H1 (cell line): ENCODE data around the gene TEX38. TPM values are rescaled to one million over a fixed set of nuclear protein-coding genes. Genes with fewer than 3 reads are reported as not detected.

Experiments
- CTCF ChIA-PET: fragments of 300-600 bp; sonication (Branson Sonifier 250); formaldehyde crosslinking; loops from one replicate; lab custom pipeline; 2021; ENCODE audit not compliant: partially characterized antibody; lab: Charles Lee
- POLR2A ChIA-PET: fragments of 300-600 bp; sonication (Branson Sonifier 250); formaldehyde crosslinking; loops from one replicate; lab custom pipeline; 2021; ENCODE audit warnings: inconsistent platforms; ENCODE audit not compliant: partially characterized antibody; lab: Charles Lee
- DNase-seq, 2 experiments: peaks; one replicate each; pipeline versions ENCODE4 v3.0.0 to v3.0.0-alpha.2; 2010 to 2022; ENCODE audit warnings: low spot score in 2 of 2, low read depth in 1 of 2, mixed read lengths in 1 of 2
- FAIRE-seq: peaks from 2 replicates; lab custom pipeline; 2011; peaks lifted over from hg19 to GRCh38; lab: Jason Lieb, UNC
- H2AFZ ChIP-seq: 2 replicates; pipeline ENCODE4 v1.8.1; 2012; ENCODE audit warnings: low read length, inconsistent platforms
- H2AK5ac ChIP-seq: 2 replicates; pipeline ENCODE4 v1.6.1; 2013; ENCODE audit warnings: low read depth, low read length
- H2BK120ac ChIP-seq: replicated peaks from 2 replicates; pipeline ENCODE3; 2013; ENCODE audit warnings: low read depth, low read length, inconsistent platforms
- H2BK12ac ChIP-seq: 2 replicates; pipeline ENCODE4 v1.6.1; 2013; ENCODE audit warnings: low read depth, low read length
- H2BK15ac ChIP-seq: 2 replicates; pipeline ENCODE4 v1.6.1; 2013; ENCODE audit warnings: low read length
- H2BK20ac ChIP-seq: 2 replicates; pipeline ENCODE4 v1.6.1; 2013; ENCODE audit warnings: low read length
- H2BK5ac ChIP-seq: 2 replicates; pipeline ENCODE4 v1.6.1; 2013; ENCODE audit warnings: low read depth, low read length
- H3K14ac ChIP-seq: 2 replicates; pipeline ENCODE4 v1.6.1; 2013; ENCODE audit warnings: inconsistent platforms; ENCODE audit not compliant: insufficient read length
- H3K18ac ChIP-seq: 2 replicates; pipeline ENCODE4 v1.6.1; 2013; ENCODE audit warnings: low read length; ENCODE audit errors: extremely low read depth
- H3K23ac ChIP-seq: 2 replicates; pipeline ENCODE4 v1.6.1; 2013; ENCODE audit warnings: inconsistent platforms; ENCODE audit not compliant: insufficient read length
- H3K23me2 ChIP-seq: 2 replicates; pipeline ENCODE4 v1.6.1; 2013; ENCODE audit warnings: low read depth, low read length
- H3K27ac ChIP-seq: 2 replicates; pipeline ENCODE4 v1.6.1; 2011; ENCODE audit warnings: low read depth, low read length, inconsistent platforms
- H3K27me3 ChIP-seq, 4 experiments: replicated peaks in 1 of 4; 1 replicate in 1 of 4; 2 replicates in 3 of 4; pipeline versions ENCODE4 v1.6.1 to v1.8.1; 2011 to 2013; ENCODE audit warnings: low read length in 3 of 4, mild to moderate bottlenecking in 3 of 4, inconsistent platforms in 2 of 4, mixed read lengths in 2 of 4, moderate library complexity in 1 of 4; ENCODE audit not compliant: control insufficient read depth in 3 of 4, insufficient read depth in 3 of 4; ENCODE audit errors: extremely low read depth in 1 of 4
- H3K36me3 ChIP-seq, 4 experiments: 2 replicates each; pipeline versions ENCODE4 v1.6.1 to v1.8.1; 2011 to 2013; ENCODE audit warnings: mild to moderate bottlenecking in 4 of 4, low read length in 3 of 4, moderate library complexity in 2 of 4, control low read depth in 1 of 4, inconsistent platforms in 1 of 4; ENCODE audit not compliant: insufficient read depth in 4 of 4, control insufficient read depth in 2 of 4
- H3K4ac ChIP-seq: replicated peaks from 2 replicates; pipeline ENCODE3; 2013; ENCODE audit warnings: low read length, low read depth, mixed read lengths, inconsistent platforms; ENCODE audit not compliant: insufficient read length
- H3K4me1 ChIP-seq, 4 experiments: replicated peaks in 1 of 4; 1 replicate in 1 of 4; 2 replicates in 3 of 4; pipeline versions ENCODE4 v1.6.1 to v1.8.1; 2011 to 2013; ENCODE audit warnings: low read length in 3 of 4, inconsistent platforms in 2 of 4, mixed read lengths in 1 of 4; ENCODE audit not compliant: insufficient read depth in 4 of 4, control insufficient read depth in 3 of 4
- H3K4me2 ChIP-seq, 2 experiments: 2 replicates each; pipeline versions ENCODE4 v1.6.1 to v1.8.1; 2011 to 2013; ENCODE audit warnings: low read depth in 2 of 2, low read length in 2 of 2, control low read depth in 1 of 2, inconsistent platforms in 1 of 2, mild to moderate bottlenecking in 1 of 2; ENCODE audit not compliant: insufficient read depth in 1 of 2
- H3K4me3 ChIP-seq, 4 experiments: fragments of 200-600, 300-600 bp in 1 of 4; sonication (generic), shearing (Covaris generic), sonication (Bioruptor Twin) in 1 of 4; 2 replicates each; pipeline versions ENCODE4 v1.5.1 to v1.8.1; 2011 to 2016; ENCODE audit warnings: low read length in 4 of 4, low read depth in 3 of 4, control low read depth in 2 of 4, inconsistent platforms in 2 of 4, mild to moderate bottlenecking in 2 of 4, mixed read lengths in 1 of 4, moderate library complexity in 1 of 4; ENCODE audit not compliant: insufficient read depth in 2 of 4; ENCODE audit errors: extremely low read depth in 1 of 4
- H3K56ac ChIP-seq: replicated peaks from 2 replicates; pipeline ENCODE3; 2013; ENCODE audit warnings: low read depth, mild to moderate bottlenecking, mixed read lengths, low read length, inconsistent platforms; ENCODE audit not compliant: insufficient read length
- H3K79me1 ChIP-seq: 2 replicates; pipeline ENCODE4 v1.6.1; 2013; ENCODE audit warnings: low read depth, low read length, control low read depth
- H3K79me2 ChIP-seq, 2 experiments: 2 replicates each; pipeline versions ENCODE4 v1.6.1 to v1.8.1; 2012 to 2013; ENCODE audit warnings: low read length in 2 of 2, mild to moderate bottlenecking in 2 of 2, inconsistent platforms in 1 of 2; ENCODE audit not compliant: insufficient read depth in 2 of 2, control insufficient read depth in 1 of 2
- H3K9ac ChIP-seq, 4 experiments: replicated peaks in 1 of 4; 1 replicate in 1 of 4; 2 replicates in 3 of 4; pipeline versions ENCODE4 v1.6.1 to v1.8.1; 2011 to 2013; ENCODE audit warnings: low read depth in 3 of 4, low read length in 3 of 4, control low read depth in 2 of 4, mild to moderate bottlenecking in 2 of 4, moderate library complexity in 2 of 4, inconsistent platforms in 1 of 4; ENCODE audit errors: extremely low read depth in 1 of 4
- H3K9me3 ChIP-seq, 2 experiments: 2 replicates each; pipeline versions ENCODE4 v1.6.1 to v1.8.1; 2012 to 2013; ENCODE audit warnings: mild to moderate bottlenecking in 2 of 2, moderate library complexity in 2 of 2, control low read depth in 1 of 2, inconsistent platforms in 1 of 2, low read depth in 1 of 2, low read length in 1 of 2, mixed read lengths in 1 of 2; ENCODE audit not compliant: insufficient read depth in 2 of 2
- H4K20me1 ChIP-seq, 2 experiments: replicated peaks in 1 of 2; 2 replicates each; pipeline versions ENCODE3 to v1.8.1; 2011 to 2013; ENCODE audit warnings: inconsistent platforms in 2 of 2, low read length in 2 of 2, mild to moderate bottlenecking in 1 of 2; ENCODE audit not compliant: insufficient read depth in 2 of 2, control insufficient read depth in 1 of 2
- H4K5ac ChIP-seq: 2 replicates; pipeline ENCODE4 v1.6.1; 2013; ENCODE audit warnings: low read length, low read depth, mixed read lengths, inconsistent platforms; ENCODE audit not compliant: insufficient read length
- H4K8ac ChIP-seq: 2 replicates; pipeline ENCODE4 v1.8.0; 2013; ENCODE audit warnings: mild to moderate bottlenecking, moderate library complexity, low read length, inconsistent platforms; ENCODE audit not compliant: insufficient read depth; ENCODE audit errors: extremely low read depth
- H4K91ac ChIP-seq: replicated peaks from 2 replicates; pipeline ENCODE3; 2013; ENCODE audit warnings: low read length, mixed read lengths, inconsistent platforms; ENCODE audit not compliant: insufficient read length
- CHD2 ChIP-seq: IDR thresholded peaks from 2 replicates; pipeline ENCODE4 v1.6.1; 2012; ENCODE audit warnings: low read length, improper control_type of control experiment
- NANOG ChIP-seq: IDR thresholded peaks from 2 replicates; pipeline ENCODE4 v1.6.1; 2011; ENCODE audit warnings: low read length, low read depth, mild to moderate bottlenecking, inconsistent platforms; ENCODE audit not compliant: insufficient read depth, poor library complexity, severe bottlenecking
- POLR2A ChIP-seq, 2 experiments: IDR thresholded peaks; 1 replicate in 1 of 2; 2 replicates in 1 of 2; pipeline ENCODE4 v1.6.1; 2011; ENCODE audit warnings: low read depth in 2 of 2, low read length in 2 of 2, mild to moderate bottlenecking in 2 of 2; ENCODE audit errors: control extremely low read depth in 1 of 2
- RNF2 ChIP-seq: fragments of 200-900, 300-1000 bp; sonication (generic); IDR thresholded peaks from 2 replicates; pipeline ENCODE4 v1.7.1; 2016; ENCODE audit warnings: borderline replicate concordance, low read depth, mild to moderate bottlenecking, antibody characterized with exemption, low read length; ENCODE audit not compliant: poor library complexity, severe bottlenecking; ENCODE audit errors: missing control alignments
- SIRT6 ChIP-seq: IDR thresholded peaks from one replicate; pipeline ENCODE4 v1.7.1; 2012; ENCODE audit warnings: low read length, inconsistent platforms
- SUZ12 ChIP-seq: fragments of 200-600 bp; sonication (generic); IDR thresholded peaks from 2 replicates; pipeline ENCODE4 v1.6.1; 2012; ENCODE audit warnings: mild to moderate bottlenecking, inconsistent platforms, low read length, moderate library complexity, mixed read lengths
- WGBS, 2 experiments: shearing (Covaris generic) in 1 of 2; methylation state at CpG; one replicate each; pipeline versions ENCODE4 v1.1.6 to v1.1.7; 2013 to 2015; ENCODE audit warnings: low lambda C conversion rate in 2 of 2, mixed read lengths in 2 of 2, inconsistent platforms in 1 of 2, low coverage in 1 of 2, missing lambda C conversion rate in 1 of 2; ENCODE audit not compliant: insufficient replicate concordance in 2 of 2, insufficient coverage in 1 of 2, insufficient read length in 1 of 2; ENCODE audit errors: extremely low coverage in 1 of 2, missing lambda C conversion rate in 1 of 2; 5-methylcytosine and 5-hydroxymethylcytosine counted together
- polyA plus RNA-seq, 7 experiments: library from polyadenylated mRNA; depleted of rRNA in 3 of 7; stranded (reverse) in 5 of 7; unstranded in 2 of 7; fragments of >200 nt in 5 of 7; fragments of 200-250 nt in 2 of 7; gene quantifications; 1 replicate in 5 of 7; 2 replicates in 1 of 7; 4 replicates in 1 of 7; pipeline versions ENCODE4 v1.2.1 to v1.2.3, GENCODE V29; 2011 to 2013; ENCODE audit warnings: missing spikeins in 2 of 7, mixed read lengths in 2 of 7
- total RNA-seq: library from RNA; stranded (reverse); fragmentation: NEBNext Ultra II Directional; extraction: Animal tissue kit (Norgen Biotek cat#: 25700); gene quantifications from 2 replicates; pipeline ENCODE4 v1.2.1, GENCODE V29; 2021
- TF ChIP-seq, protein P1 (sequence below): IDR thresholded peaks from 2 replicates; pipeline ENCODE4 v1.6.1; 2011; ENCODE audit warnings: low read length, improper control_type of control experiment
- TF ChIP-seq, protein P2 (sequence below): IDR thresholded peaks from 2 replicates; pipeline ENCODE4 v1.6.1; 2012; ENCODE audit warnings: inconsistent platforms

Gene TEX38
- total and polyA plus RNA-seq, 2 of the 8 experiments (the other 6 are each of a cell fraction or from before 2014, with no cell fraction given), result 0.33 TPM; not detected in 1

DNA sequence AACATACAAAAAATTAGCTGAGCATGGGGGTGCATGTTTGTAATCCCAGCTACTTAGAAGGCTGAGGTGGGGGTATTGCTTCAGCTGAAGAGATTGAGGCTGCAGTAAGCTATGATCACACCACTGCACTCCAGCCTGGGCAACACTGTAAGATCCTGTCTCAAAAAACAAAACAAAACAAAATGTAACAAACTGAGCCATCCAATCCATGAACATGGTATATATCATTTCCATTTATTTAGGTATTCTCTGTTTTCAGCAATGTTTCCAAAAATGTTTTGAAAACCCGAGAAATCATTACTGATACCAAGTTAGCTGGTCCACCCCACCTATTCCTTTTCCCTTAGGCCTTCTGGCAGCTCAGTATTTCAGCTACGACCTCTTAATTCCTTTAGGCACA lies 21.9 kb upstream of the TEX38 start:
- no peak overlapping the region for H3K4ac ChIP-seq
- H2BK5ac ChIP-seq, result no peak overlapping the region
- no peaks in the 10 kb centered on the region for H3K4me1 ChIP-seq
- H2AFZ ChIP-seq, result no peak overlapping the region
- no peaks in the 10 kb centered on the region for H3K27me3 ChIP-seq
- TF ChIP-seq NANOG, result no peak
- TF ChIP-seq, protein P1, sequence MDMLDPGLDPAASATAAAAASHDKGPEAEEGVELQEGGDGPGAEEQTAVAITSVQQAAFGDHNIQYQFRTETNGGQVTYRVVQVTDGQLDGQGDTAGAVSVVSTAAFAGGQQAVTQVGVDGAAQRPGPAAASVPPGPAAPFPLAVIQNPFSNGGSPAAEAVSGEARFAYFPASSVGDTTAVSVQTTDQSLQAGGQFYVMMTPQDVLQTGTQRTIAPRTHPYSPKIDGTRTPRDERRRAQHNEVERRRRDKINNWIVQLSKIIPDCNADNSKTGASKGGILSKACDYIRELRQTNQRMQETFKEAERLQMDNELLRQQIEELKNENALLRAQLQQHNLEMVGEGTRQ, result no peak
- no peak for TF ChIP-seq SUZ12
- no peak for TF ChIP-seq SIRT6
- TF ChIP-seq, protein P2, sequence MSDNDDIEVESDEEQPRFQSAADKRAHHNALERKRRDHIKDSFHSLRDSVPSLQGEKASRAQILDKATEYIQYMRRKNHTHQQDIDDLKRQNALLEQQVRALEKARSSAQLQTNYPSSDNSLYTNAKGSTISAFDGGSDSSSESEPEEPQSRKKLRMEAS, result no peak
- TF ChIP-seq POLR2A (IDR thresholded peaks at IDR 0.05; ENCODE audit: control extremely low read depth in 1 of 2, low read depth in 2 of 2, low read length in 2 of 2), result no peak
- TF ChIP-seq CHD2, result no peak
- no peak for TF ChIP-seq RNF2
- FAIRE-seq (no peak), DNase-seq (no peak)
- no peaks in the 10 kb centered on the region for H3K23me2 ChIP-seq
- H3K18ac ChIP-seq, result no peak overlapping the region
- ChIA-PET POLR2A (interaction anchor here (0.9 to 1.1 kb wide), 3 partner anchors 9 to 52 kb away, joined by 3 to 4 read pairs (median 4); no protein-coding TSS in a partner anchor), CTCF (interaction anchor here (0.9 to 2.5 kb wide), 5 partner anchors 9 to 117 kb away, joined by 3 to 11 read pairs (median 3); no protein-coding TSS in a partner anchor)
- H3K27ac ChIP-seq, result no peak overlapping the region
- H3K9me3 ChIP-seq, result no peaks in the 10 kb centered on the region
- no peaks in the 10 kb centered on the region for H4K20me1 ChIP-seq
- H3K4me3 ChIP-seq, result no peak overlapping the region
- H3K79me1 ChIP-seq, result no peaks in the 10 kb centered on the region
- no peak overlapping the region for H3K56ac ChIP-seq
- no peak overlapping the region for H3K23ac ChIP-seq
- no peak overlapping the region for H2BK15ac ChIP-seq
- 79% methylated on average over 2 of the region's 2 CpGs; no CpG with 5 or more reads in 1 of the 2 experiments for WGBS, 2 experiments
- H2AK5ac ChIP-seq, result no peak overlapping the region
- no peaks in the 10 kb centered on the region for H3K79me2 ChIP-seq
- H3K4me2 ChIP-seq, result no peak overlapping the region
- H3K14ac ChIP-seq, result no peak overlapping the region
- H4K5ac ChIP-seq, result no peak overlapping the region
- no peak overlapping the region for H2BK120ac ChIP-seq
- no peak overlapping the region for H3K9ac ChIP-seq
- H4K91ac ChIP-seq, result no peak overlapping the region
- no peak overlapping the region for H4K8ac ChIP-seq
- H2BK12ac ChIP-seq, result no peak overlapping the region
- H3K36me3 ChIP-seq, result peaks cover 0 to 38% (median 12%) of the 10 kb centered on the region in 4 experiments; a peak in 6 of 8 replicates
- H2BK20ac ChIP-seq, result no peak overlapping the region
